ENCODE measurements around the gene CDH2. TPM values are rescaled to one million over a fixed set of nuclear protein-coding genes. Genes with fewer than 3 reads are reported as not detected.

Gene CDH2
- total RNA-seq, 1 donor from 2014 or later = 1.8 TPM

GRCh38 chr18:28183418-28184078, 6.6 kb upstream of the CDH2 start:
- intact Hi-C loops (cut with DNase I) = no loop called here
- H3K27me3 ChIP-seq = peaks cover 15% of the 10 kb centered on the region
- no peak for ATAC-seq

GRCh38 chr18:28181616-28182015, 4.7 kb upstream of the CDH2 start:
- H3K27ac ChIP-seq = no peak overlapping the region
- peaks cover 22% of the 10 kb centered on the region for H3K27me3 ChIP-seq
- H3K36me3 ChIP-seq = no peaks in the 10 kb centered on the region
- no peaks in the 10 kb centered on the region for H3K9me3 ChIP-seq
- no peak overlapping the region for H3K4me3 ChIP-seq
- intact Hi-C loops (cut with DNase I) = no loop called here
- ATAC-seq (no peak), DNase-seq (no peak)
- no peaks in the 10 kb centered on the region for H3K4me1 ChIP-seq
- no peak for TF ChIP-seq CTCF (IDR thresholded peaks at IDR 0.05)

More at GRCh38 chr18:28183418-28184078, 6.6 kb upstream of the CDH2 start:
- no peaks in the 10 kb centered on the region for H3K4me1 ChIP-seq
- DNase-seq = no peak
- H3K4me3 ChIP-seq = no peak overlapping the region
- TF ChIP-seq CTCF (IDR thresholded peaks at IDR 0.05) = no peak
- no peaks in the 10 kb centered on the region for H3K9me3 ChIP-seq
- no peak overlapping the region for H3K27ac ChIP-seq
- no peaks in the 10 kb centered on the region for H3K36me3 ChIP-seq

GRCh38 chr18:28178720-28179119, 1.8 kb upstream of the CDH2 start:
- intact Hi-C loops (cut with DNase I) = no loop called here
- TF ChIP-seq CTCF (IDR thresholded peaks at IDR 0.05) = no peak
- DNase-seq (no peak), ATAC-seq (no peak)
- no peak overlapping the region for H3K27ac ChIP-seq
- no peaks in the 10 kb centered on the region for H3K4me1 ChIP-seq
- no peak overlapping the region for H3K4me3 ChIP-seq
- no peaks in the 10 kb centered on the region for H3K36me3 ChIP-seq
- no peaks in the 10 kb centered on the region for H3K9me3 ChIP-seq
- peaks cover 47% of the 10 kb centered on the region for H3K27me3 ChIP-seq

- Histone ChIP-seq H3K9me3 (no peaks in the 10 kb centered on the region), H3K27me3 (peaks cover 53% of the 10 kb centered on the region), H3K4me3 (peak overlapping the region; percentile 47), H3K36me3 (no peaks in the 10 kb centered on the region), H3K27ac (no peak overlapping the region), H3K4me1 (no peaks in the 10 kb centered on the region)
- DNase-seq (peak; percentile 73), ATAC-seq (peak; percentile 64)
- TF ChIP-seq CTCF (IDR thresholded peaks at IDR 0.05) = no peak
- intact Hi-C loops (cut with DNase I) = no loop called here
Measured at GRCh38 chr18:28177828-28178635, 1.1 kb upstream of the CDH2 start.

- DNase-seq (no peak), ATAC-seq (peak; percentile 5)
- Histone ChIP-seq H3K9me3 (no peaks in the 10 kb centered on the region), H3K27me3 (peaks cover 53% of the 10 kb centered on the region), H3K27ac (no peak overlapping the region), H3K4me3 (peak overlapping the region; percentile 47), H3K4me1 (no peaks in the 10 kb centered on the region), H3K36me3 (no peaks in the 10 kb centered on the region)
- intact Hi-C loops (cut with DNase I) = no loop called here
- TF ChIP-seq CTCF (IDR thresholded peaks at IDR 0.05) = no peak
Measured at GRCh38 chr18:28176698-28176947, 307 bp downstream of the CDH2 start.

Measured in upper lobe of right lung (tissue), 1 donor.